ENCODE results near the gene SCN7A.

The SCN7A gene

DNA sequence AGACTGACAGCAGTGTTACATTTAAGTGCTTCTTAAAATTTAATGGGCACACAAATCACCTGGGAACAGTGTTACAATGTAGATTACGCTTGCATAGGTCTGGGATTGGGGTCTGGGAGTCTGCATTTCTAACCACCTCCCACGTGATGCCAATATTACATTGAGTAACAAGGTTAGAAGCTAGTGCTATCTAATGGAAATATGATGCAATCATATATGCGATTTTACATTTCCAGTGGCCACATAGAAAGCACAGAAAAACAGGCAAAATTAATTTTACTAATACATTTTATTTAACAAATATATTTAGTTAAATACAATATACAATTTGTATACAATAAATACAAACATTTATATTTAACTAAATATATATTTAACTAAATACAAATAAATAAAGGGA lies 53.7 kb downstream of the SCN7A start:
- H3K4me3 ChIP-seq (ENCODE audit: low read depth, low read length): no peak overlapping the region
- TF ChIP-seq, protein P1, sequence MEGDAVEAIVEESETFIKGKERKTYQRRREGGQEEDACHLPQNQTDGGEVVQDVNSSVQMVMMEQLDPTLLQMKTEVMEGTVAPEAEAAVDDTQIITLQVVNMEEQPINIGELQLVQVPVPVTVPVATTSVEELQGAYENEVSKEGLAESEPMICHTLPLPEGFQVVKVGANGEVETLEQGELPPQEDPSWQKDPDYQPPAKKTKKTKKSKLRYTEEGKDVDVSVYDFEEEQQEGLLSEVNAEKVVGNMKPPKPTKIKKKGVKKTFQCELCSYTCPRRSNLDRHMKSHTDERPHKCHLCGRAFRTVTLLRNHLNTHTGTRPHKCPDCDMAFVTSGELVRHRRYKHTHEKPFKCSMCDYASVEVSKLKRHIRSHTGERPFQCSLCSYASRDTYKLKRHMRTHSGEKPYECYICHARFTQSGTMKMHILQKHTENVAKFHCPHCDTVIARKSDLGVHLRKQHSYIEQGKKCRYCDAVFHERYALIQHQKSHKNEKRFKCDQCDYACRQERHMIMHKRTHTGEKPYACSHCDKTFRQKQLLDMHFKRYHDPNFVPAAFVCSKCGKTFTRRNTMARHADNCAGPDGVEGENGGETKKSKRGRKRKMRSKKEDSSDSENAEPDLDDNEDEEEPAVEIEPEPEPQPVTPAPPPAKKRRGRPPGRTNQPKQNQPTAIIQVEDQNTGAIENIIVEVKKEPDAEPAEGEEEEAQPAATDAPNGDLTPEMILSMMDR (IDR thresholded peaks at IDR 0.05; ENCODE audit: control insufficient read depth, extremely low read depth, insufficient read depth): no peak
- no peak for DNase-seq (ENCODE audit: low read depth)

DNA sequence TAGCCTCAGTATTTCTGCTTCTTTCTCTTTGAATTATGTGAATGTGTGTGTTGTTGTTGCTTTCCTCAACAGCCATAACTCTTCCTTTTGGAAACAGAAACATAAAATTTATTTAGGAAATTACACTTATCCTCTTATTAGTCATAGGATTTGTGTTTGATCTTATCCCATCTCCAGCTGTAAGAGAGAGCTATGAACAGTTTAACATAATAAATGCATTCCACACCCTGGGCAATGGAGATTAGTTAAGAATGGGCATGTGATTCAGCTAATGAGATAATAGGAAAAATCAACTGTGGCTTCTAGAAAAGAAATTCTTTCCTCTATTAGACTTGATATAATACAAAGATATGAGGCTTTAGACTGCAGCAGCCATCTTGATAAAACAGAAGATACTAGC lies 55.0 kb downstream of the SCN7A start:
- no peak for DNase-seq (ENCODE audit: low read depth)
- H3K4me3 ChIP-seq (ENCODE audit: low read depth, low read length): no peak overlapping the region
- TF ChIP-seq, protein P1 (IDR thresholded peaks at IDR 0.05; ENCODE audit: control insufficient read depth, extremely low read depth, insufficient read depth): no peak

DNA sequence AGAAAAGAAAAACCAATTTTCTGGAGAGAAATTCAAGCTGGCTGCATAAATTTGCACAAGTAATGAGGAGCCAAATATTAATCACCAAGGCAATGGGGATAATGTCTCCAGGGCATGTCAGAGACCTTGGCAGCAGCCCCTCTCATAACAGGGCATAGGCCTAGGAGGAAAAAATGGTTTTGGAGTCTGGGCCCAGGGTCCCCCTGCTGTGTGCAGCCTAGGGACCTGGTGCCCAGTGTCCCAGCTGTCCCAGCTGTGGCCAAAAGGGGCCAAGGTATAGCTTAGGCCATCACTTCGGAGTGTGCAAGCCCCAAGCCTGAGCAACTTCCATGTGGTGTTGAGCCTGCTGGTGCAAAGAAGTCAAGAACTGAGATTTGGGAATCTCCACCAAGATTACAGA lies 57.1 kb downstream of the SCN7A start:
- TF ChIP-seq, protein P1 (IDR thresholded peaks at IDR 0.05; ENCODE audit: control insufficient read depth, extremely low read depth, insufficient read depth): no peak
- DNase-seq (ENCODE audit: low read depth): no peak
- H3K4me3 ChIP-seq (ENCODE audit: low read depth, low read length): no peak overlapping the region

DNA sequence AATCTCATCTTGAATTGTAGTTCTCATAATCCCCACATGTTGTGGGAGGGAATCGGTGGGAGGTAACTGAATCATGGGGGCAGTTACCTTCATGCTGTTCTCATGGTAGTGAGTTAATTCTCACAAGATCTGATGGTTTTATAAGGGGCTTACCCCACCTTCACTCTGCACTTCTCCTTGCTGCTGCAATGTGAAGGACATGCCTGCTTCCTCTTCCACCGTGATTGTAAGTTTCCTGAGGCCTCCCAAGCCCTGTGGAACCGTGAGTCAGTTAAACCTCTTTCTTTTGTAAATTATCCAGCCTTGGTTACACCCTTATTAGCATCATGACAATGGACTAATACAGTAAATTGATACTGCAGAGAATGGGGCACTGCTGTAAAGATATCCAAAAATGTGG lies 57.9 kb downstream of the SCN7A start:
- H3K4me3 ChIP-seq (ENCODE audit: low read depth, low read length): no peak overlapping the region
- TF ChIP-seq, protein P1 (IDR thresholded peaks at IDR 0.05; ENCODE audit: control insufficient read depth, extremely low read depth, insufficient read depth): no peak
- no peak for DNase-seq (ENCODE audit: low read depth)

DNA sequence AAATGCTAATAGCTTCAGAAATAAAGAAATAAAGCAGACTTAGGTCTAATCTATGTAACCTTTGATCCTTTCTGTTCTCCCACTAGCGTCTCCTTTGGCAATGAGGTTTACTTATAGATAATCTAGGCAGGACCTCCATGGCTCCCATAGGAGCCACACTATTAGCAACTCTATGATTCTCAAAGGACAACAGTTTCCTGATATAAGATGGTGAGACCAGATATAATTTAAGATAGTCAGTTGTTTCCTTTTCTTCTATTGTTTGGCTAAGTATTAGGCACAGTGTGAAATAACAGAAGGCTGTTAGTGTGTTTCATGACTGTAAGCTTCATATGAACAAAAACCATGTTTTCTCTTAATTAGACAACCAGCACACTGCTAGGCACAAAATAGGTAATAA lies 59.6 kb downstream of the SCN7A start:
- no peak for DNase-seq (ENCODE audit: low read depth)
- TF ChIP-seq, protein P1 (IDR thresholded peaks at IDR 0.05; ENCODE audit: control insufficient read depth, extremely low read depth, insufficient read depth): no peak
- no peak overlapping the region for H3K4me3 ChIP-seq (ENCODE audit: low read depth, low read length)

DNA sequence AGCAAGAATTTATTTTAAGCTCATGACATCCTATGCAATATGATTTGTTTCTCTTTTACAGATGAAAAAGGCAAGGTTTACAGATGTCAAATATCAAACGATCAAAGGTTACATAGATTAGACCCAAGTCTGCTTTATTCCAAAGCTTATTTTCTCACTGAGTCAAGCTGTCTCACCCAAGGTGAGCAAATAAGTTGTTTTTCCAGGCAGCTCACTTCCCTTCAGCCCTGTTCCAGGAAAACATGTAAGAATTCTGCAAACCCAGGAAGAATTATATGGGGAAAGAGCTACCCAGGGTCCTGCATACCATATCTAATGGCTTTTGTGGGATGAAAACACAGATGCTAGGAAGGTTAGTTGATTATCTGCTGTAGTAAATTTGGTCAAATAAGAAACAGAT lies 60.6 kb downstream of the SCN7A start:
- H3K4me3 ChIP-seq (ENCODE audit: low read depth, low read length): no peak overlapping the region
- TF ChIP-seq, protein P1 (IDR thresholded peaks at IDR 0.05; ENCODE audit: control insufficient read depth, extremely low read depth, insufficient read depth): no peak
- DNase-seq (ENCODE audit: low read depth): no peak

DNA sequence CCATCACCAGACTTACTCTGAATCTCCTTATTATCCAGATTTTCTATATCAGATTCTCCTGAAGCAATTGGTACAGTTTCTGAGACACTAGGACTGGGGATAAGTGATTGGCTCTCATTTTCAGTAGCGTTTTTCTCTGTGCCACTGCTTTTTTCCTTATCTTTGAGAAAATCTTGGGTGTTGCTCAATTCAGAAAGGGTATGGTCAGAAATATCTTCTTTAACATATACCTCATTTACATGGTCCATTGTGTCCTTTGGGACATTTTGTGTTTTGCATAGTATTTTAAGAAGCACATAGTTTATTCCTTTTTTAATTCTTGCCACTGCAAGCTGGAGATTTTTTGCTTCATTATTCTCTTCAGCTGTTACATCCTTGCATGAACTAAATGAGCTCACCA lies 61.7 kb downstream of the SCN7A start:
- H3K4me3 ChIP-seq (ENCODE audit: low read depth, low read length): no peak overlapping the region
- no peak for DNase-seq (ENCODE audit: low read depth)
- TF ChIP-seq, protein P1 (IDR thresholded peaks at IDR 0.05; ENCODE audit: control insufficient read depth, extremely low read depth, insufficient read depth): no peak
